OCI-LY3 (cell line): Measurements from ENCODE around the gene GABRG3.

Experiments used
- H2AFZ ChIP-seq: fragments of 200-600, 300-600 bp; shearing (Covaris generic); 2 replicates; pipeline ENCODE4 v1.6.0; 2014; ENCODE audit warnings: antibody characterized with exemption, low read depth, low read length
- H3K27ac ChIP-seq: fragments of 200-600, 300-600 bp; sonication (generic); 2 replicates; pipeline ENCODE4 v1.5.1; 2014; ENCODE audit warnings: mild to moderate bottlenecking, low read length, moderate library complexity, mixed read lengths
- H3K27me3 ChIP-seq: fragments of 200-600, 300-600 bp; sonication (generic); 2 replicates; pipeline ENCODE4 v1.6.1; 2014; ENCODE audit warnings: low read depth, low read length, mixed read lengths
- H3K36me3 ChIP-seq: fragments of 200-600, 300-600 bp; sonication (generic); replicated peaks from 2 replicates; pipeline ENCODE3; 2014; ENCODE audit warnings: low read depth, low read length, mixed read lengths
- H3K4me1 ChIP-seq: fragments of 300-600, 200-600 bp; sonication (generic); 2 replicates; pipeline ENCODE4 v1.6.1; 2014; ENCODE audit warnings: low read length, mixed read lengths
- H3K4me2 ChIP-seq: fragments of 200-600, 300-600 bp; sonication (generic); 2 replicates; pipeline ENCODE4 v1.6.1; 2014; ENCODE audit warnings: low read length, mixed read lengths
- H3K4me3 ChIP-seq: fragments of 300-600, 200-600 bp; sonication (generic); 2 replicates; pipeline ENCODE4 v1.5.1; 2014; ENCODE audit warnings: antibody characterized with exemption, mild to moderate bottlenecking, low read length, moderate library complexity
- H3K79me2 ChIP-seq: fragments of 300-600, 200-600 bp; shearing (Covaris generic); 2 replicates; pipeline ENCODE4 v1.6.1; 2014; ENCODE audit warnings: mild to moderate bottlenecking, low read length, mixed read lengths
- H3K9ac ChIP-seq: fragments of 300-600, 200-600 bp; shearing (Covaris generic); 2 replicates; pipeline ENCODE4 v1.6.0; 2014; ENCODE audit warnings: mild to moderate bottlenecking, low read length, moderate library complexity
- H3K9me3 ChIP-seq: fragments of 200-600, 300-600 bp; shearing (Covaris generic); 2 replicates; pipeline ENCODE4 v1.6.1; 2014; ENCODE audit warnings: low read length, mixed read lengths; ENCODE audit not compliant: insufficient read depth
- H4K20me1 ChIP-seq: fragments of 200-600, 300-600 bp; sonication (generic); 2 replicates; pipeline ENCODE4 v1.6.1; 2016; ENCODE audit warnings: low read length, mixed read lengths; ENCODE audit not compliant: insufficient read depth
- EZH2phosphoT487 ChIP-seq: fragments of 200-600 bp; shearing (Covaris generic); IDR thresholded peaks from 2 replicates; pipeline ENCODE4 v1.6.1; 2018; ENCODE audit warnings: antibody characterized with exemption, mixed run types, low read depth
- TF ChIP-seq, protein P1 (sequence below): fragments of 200-600, 300-600 bp; sonication (generic); IDR thresholded peaks from 2 replicates; pipeline ENCODE4 v1.5.1; 2014; ENCODE audit warnings: antibody characterized with exemption, low read length, low read depth

The GABRG3 gene

DNA sequence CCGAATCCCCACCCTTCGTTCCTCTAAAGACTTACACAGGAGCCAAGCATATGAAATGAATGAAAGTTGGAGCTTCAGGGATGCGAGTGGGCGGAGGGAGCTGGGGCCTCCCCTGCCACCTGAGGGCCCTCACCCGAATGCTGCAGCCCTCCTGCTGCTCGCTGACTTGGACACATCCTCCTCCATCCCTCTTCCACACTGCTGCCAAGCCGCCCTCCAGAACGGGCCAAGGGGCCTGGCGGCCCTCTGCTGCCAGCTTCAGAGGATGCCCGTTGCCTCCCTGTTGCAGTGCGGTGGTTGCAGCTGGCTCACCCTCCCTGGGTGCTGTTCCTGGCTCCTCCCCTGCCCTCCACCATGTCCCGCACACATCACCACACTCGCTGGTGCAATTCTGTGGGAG, 71.2 kb downstream of the GABRG3 start:
- H3K79me2 ChIP-seq, result no peaks in the 10 kb centered on the region
- H3K36me3 ChIP-seq, result no peaks in the 10 kb centered on the region
- no peak overlapping the region for H3K4me2 ChIP-seq
- no peaks in the 10 kb centered on the region for H3K9me3 ChIP-seq
- H3K9ac ChIP-seq, result no peak overlapping the region
- H2AFZ ChIP-seq, result no peak overlapping the region
- no peaks in the 10 kb centered on the region for H3K4me1 ChIP-seq
- H3K27ac ChIP-seq, result no peak overlapping the region
- no peaks in the 10 kb centered on the region for H3K27me3 ChIP-seq
- no peak overlapping the region for H3K4me3 ChIP-seq
- H4K20me1 ChIP-seq, result no peaks in the 10 kb centered on the region
- TF ChIP-seq, protein P1, sequence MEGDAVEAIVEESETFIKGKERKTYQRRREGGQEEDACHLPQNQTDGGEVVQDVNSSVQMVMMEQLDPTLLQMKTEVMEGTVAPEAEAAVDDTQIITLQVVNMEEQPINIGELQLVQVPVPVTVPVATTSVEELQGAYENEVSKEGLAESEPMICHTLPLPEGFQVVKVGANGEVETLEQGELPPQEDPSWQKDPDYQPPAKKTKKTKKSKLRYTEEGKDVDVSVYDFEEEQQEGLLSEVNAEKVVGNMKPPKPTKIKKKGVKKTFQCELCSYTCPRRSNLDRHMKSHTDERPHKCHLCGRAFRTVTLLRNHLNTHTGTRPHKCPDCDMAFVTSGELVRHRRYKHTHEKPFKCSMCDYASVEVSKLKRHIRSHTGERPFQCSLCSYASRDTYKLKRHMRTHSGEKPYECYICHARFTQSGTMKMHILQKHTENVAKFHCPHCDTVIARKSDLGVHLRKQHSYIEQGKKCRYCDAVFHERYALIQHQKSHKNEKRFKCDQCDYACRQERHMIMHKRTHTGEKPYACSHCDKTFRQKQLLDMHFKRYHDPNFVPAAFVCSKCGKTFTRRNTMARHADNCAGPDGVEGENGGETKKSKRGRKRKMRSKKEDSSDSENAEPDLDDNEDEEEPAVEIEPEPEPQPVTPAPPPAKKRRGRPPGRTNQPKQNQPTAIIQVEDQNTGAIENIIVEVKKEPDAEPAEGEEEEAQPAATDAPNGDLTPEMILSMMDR, result no peak
- no peak for TF ChIP-seq EZH2phosphoT487

DNA sequence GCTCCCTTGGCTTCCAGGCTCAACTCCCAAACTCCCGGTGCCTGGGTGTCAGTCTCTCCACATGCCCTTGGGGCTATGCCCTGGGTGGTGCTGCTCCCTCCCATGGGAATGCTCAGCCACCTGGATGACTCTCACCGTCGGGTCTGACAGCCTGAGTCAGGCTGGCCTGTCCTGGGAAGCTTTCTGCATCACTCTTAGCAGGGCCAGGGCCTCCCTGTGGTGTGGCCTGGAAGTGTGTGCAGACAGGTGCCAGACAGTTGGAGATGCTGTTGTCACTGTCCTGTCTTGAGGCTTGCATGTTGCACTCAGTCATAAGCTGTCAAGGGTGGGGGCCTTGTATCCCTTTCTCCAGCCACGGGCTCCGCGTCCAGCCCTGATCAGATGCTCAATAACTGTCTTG, 71.7 kb downstream of the GABRG3 start:
- TF ChIP-seq, protein P1, result no peak
- TF ChIP-seq EZH2phosphoT487, result no peak
- Histone ChIP-seq H3K27ac (no peak overlapping the region), H3K36me3 (no peaks in the 10 kb centered on the region), H3K9ac (no peak overlapping the region), H3K4me3 (no peak overlapping the region), H4K20me1 (no peaks in the 10 kb centered on the region), H3K27me3 (no peaks in the 10 kb centered on the region), H3K79me2 (no peaks in the 10 kb centered on the region), H3K9me3 (no peaks in the 10 kb centered on the region), H2AFZ (no peak overlapping the region), H3K4me1 (no peaks in the 10 kb centered on the region), H3K4me2 (no peak overlapping the region)

DNA sequence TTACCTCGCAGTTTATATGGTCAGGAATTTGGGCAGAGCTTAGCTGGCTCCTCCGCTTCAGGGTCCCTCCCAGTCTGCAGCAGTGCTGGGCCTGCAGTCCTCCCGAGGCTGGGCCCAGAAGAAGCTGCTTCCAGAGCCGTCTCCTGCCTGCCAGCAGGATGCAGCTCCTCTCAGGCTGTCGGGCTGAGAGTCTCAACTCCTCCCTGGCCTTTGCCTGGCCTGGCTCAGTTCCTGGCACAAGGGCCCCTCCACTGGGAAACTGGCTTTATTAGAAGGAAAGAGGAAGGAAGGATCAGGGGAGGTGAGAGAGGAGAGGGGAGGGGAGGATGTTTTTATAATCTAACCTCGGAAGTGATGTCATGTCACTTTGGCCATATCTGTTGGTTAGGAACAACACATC, 72.8 kb downstream of the GABRG3 start:
- no peak overlapping the region for H3K9ac ChIP-seq

DNA sequence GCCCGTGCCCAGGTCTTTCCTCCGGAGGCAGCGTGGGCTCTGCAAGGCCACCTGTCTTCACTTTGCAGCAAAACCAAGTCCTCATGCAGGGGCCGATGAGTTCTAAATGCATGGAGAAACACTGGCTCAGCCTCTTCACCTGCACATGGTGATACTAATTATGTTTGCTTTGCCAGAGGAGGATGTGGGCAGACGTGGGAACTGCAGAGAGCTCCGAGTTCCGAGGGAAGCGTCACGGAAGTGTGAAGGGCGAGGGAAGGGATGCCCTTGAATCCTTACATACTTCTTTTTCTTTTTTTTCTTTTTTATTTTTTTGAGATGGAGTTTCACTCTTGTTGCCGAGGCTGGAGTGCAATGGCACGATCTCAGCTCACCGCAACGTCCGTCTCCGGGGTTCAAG, 74.8 kb downstream of the GABRG3 start:
- Histone ChIP-seq H3K9ac (no peak overlapping the region), H3K4me3 (no peak overlapping the region), H3K4me2 (no peak overlapping the region), H3K79me2 (no peaks in the 10 kb centered on the region), H3K27me3 (no peaks in the 10 kb centered on the region), H2AFZ (no peak overlapping the region), H4K20me1 (no peaks in the 10 kb centered on the region), H3K9me3 (no peaks in the 10 kb centered on the region), H3K4me1 (no peaks in the 10 kb centered on the region), H3K36me3 (no peaks in the 10 kb centered on the region), H3K27ac (no peak overlapping the region)
- no peak for TF ChIP-seq EZH2phosphoT487
- TF ChIP-seq, protein P1, result no peak

More for the DNA sequence above, 72.8 kb downstream of the GABRG3 start:
- Histone ChIP-seq H3K4me1 (no peaks in the 10 kb centered on the region), H3K27me3 (no peaks in the 10 kb centered on the region), H3K36me3 (no peaks in the 10 kb centered on the region), H3K27ac (no peak overlapping the region), H3K79me2 (no peaks in the 10 kb centered on the region), H3K4me2 (no peak overlapping the region), H3K9me3 (no peaks in the 10 kb centered on the region), H3K4me3 (no peak overlapping the region), H2AFZ (no peak overlapping the region), H4K20me1 (no peaks in the 10 kb centered on the region)
- no peak for TF ChIP-seq EZH2phosphoT487
- TF ChIP-seq, protein P1, result no peak
